Sigmoid colon (tissue), 7 donors: Measurements from ENCODE around the gene TCP11. TPM values are rescaled to one million over a fixed set of nuclear protein-coding genes. Genes with fewer than 3 reads are reported as not detected.

Experiments
- DNase-seq: peaks from one replicate; pipeline ENCODE4 v3.0.0-alpha.2; 2019
- H3K27ac ChIP-seq, 4 donors: fragments of 200-600 bp; sonication (generic); one replicate each; pipeline ENCODE4 v1.5.1; 2016 to 2019; ENCODE audit warnings: mild to moderate bottlenecking in 1 of 4
- H3K27me3 ChIP-seq, 3 donors: fragments of 200-600 bp; sonication (generic); one replicate each; pipeline ENCODE4 v1.5.1; 2019; ENCODE audit warnings: mild to moderate bottlenecking in 1 of 3
- H3K36me3 ChIP-seq, 4 donors: fragments of 200-600 bp; sonication (generic); one replicate each; pipeline ENCODE4 v1.5.1; 2016 to 2019
- H3K4me1 ChIP-seq, 4 donors: fragments of 200-600 bp; sonication (generic); one replicate each; pipeline ENCODE4 v1.5.1; 2017 to 2019
- H3K4me3 ChIP-seq, 4 donors: fragments of 200-600 bp; sonication (generic); one replicate each; pipeline ENCODE4 v1.5.1; 2017 to 2019; ENCODE audit warnings: mild to moderate bottlenecking in 2 of 4, moderate library complexity in 1 of 4
- H3K9me3 ChIP-seq, 4 donors: fragments of 200-600 bp in 3 of 4; sonication (generic) in 3 of 4; one replicate each; pipeline versions ENCODE4 v1.5.1 to v1.6.1; 2013 to 2019
- EP300 ChIP-seq, 4 donors: sonication (generic); formaldehyde crosslinking; IDR thresholded peaks; one replicate each; pipeline ENCODE4 v1.6.1; 2017; ENCODE audit warnings: antibody characterized with exemption in 4 of 4
- POLR2A ChIP-seq, 2 donors: fragments of 450-650 bp; IDR thresholded peaks; one replicate each; pipeline ENCODE4 v1.6.1; 2016; ENCODE audit warnings: antibody characterized with exemption in 2 of 2, mild to moderate bottlenecking in 2 of 2, moderate library complexity in 2 of 2
- POLR2AphosphoS5 ChIP-seq, 4 donors: sonication (generic); formaldehyde crosslinking; IDR thresholded peaks; one replicate each; pipeline ENCODE4 v1.6.1; 2017; ENCODE audit warnings: antibody characterized with exemption in 4 of 4
- WGBS, 2 donors: extraction: QIAGEN DNeasy Blood & Tissue Kit; methylation state at CpG; one replicate each; pipeline ENCODE4 v1.1.7; 2013; 5-methylcytosine and 5-hydroxymethylcytosine counted together
- intact Hi-C: fragments of 100-400 bp; cut with DNase I; formaldehyde crosslinking; loops from one replicate; pipeline ENCODE4 v1.15.1; 2023
- polyA plus RNA-seq, 3 donors: library from polyadenylated mRNA; stranded (reverse); fragments of 200-250 nt; gene quantifications; one replicate each; pipeline ENCODE4 v1.2.3, GENCODE V29; 2013
- total RNA-seq, 4 donors: library from RNA; depleted of rRNA; stranded (reverse); fragments of >200 nt; gene quantifications; one replicate each; pipeline ENCODE4 v1.1.0, GENCODE V29; 2016
- TF ChIP-seq, protein P1 (sequence below), 4 experiments: fragments of 450-650 bp in 3 of 4; fragments of 200-600 bp in 1 of 4; IDR thresholded peaks; one replicate each; pipeline ENCODE4 v1.5.1; 2016 to 2019; ENCODE audit warnings: antibody characterized with exemption in 4 of 4, mild to moderate bottlenecking in 3 of 4, moderate library complexity in 2 of 4
- donor health status: healthy with polysubstance abuse.
- donor health status: Bipolar disorder and iron deficiency.
- donor health status: healthy.

Gene TCP11
- total and polyA plus RNA-seq, 7 donors: 0.66 TPM; not detected in 6

DNA sequence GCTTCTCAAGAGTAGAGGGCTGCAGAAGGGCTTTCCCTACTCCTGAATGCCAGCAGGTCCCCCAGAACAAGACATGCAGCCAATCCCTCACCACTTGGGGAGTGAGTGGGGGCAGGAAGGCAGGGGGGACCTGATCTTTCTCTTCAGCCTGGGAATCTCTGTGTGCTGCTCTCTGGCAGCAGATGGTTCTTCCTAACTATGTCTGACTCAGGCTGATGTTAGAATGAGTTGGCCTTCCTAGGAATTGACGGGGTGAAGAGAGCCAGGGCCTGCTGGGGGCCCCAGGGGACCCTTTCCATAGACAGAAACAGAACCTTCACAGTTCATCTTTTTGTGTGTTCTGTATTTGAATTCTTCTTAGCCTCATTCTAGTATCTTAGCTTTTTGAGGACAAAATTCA, 29.0 kb upstream of the TCP11 start:
- H3K36me3 ChIP-seq: no peaks in the 10 kb centered on the region
- no peak for DNase-seq
- no peaks in the 10 kb centered on the region for H3K9me3 ChIP-seq
- no peak for TF ChIP-seq POLR2AphosphoS5 (IDR thresholded peaks at IDR 0.05)
- TF ChIP-seq, protein P1, sequence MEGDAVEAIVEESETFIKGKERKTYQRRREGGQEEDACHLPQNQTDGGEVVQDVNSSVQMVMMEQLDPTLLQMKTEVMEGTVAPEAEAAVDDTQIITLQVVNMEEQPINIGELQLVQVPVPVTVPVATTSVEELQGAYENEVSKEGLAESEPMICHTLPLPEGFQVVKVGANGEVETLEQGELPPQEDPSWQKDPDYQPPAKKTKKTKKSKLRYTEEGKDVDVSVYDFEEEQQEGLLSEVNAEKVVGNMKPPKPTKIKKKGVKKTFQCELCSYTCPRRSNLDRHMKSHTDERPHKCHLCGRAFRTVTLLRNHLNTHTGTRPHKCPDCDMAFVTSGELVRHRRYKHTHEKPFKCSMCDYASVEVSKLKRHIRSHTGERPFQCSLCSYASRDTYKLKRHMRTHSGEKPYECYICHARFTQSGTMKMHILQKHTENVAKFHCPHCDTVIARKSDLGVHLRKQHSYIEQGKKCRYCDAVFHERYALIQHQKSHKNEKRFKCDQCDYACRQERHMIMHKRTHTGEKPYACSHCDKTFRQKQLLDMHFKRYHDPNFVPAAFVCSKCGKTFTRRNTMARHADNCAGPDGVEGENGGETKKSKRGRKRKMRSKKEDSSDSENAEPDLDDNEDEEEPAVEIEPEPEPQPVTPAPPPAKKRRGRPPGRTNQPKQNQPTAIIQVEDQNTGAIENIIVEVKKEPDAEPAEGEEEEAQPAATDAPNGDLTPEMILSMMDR (IDR thresholded peaks at IDR 0.05): no peak
- no peak for TF ChIP-seq POLR2A (IDR thresholded peaks at IDR 0.05)
- TF ChIP-seq EP300 (IDR thresholded peaks at IDR 0.05): no peak
- no peaks in the 10 kb centered on the region for H3K4me1 ChIP-seq
- intact Hi-C loops: no loop called here
- no peak overlapping the region for H3K27ac ChIP-seq
- 88 to 89% methylated on average over 1 of the region's 1 CpG for WGBS, 2 donors
- peaks cover 0 to 2% (median 0%) of the 10 kb centered on the region in 3 donors for H3K27me3 ChIP-seq
- no peak overlapping the region for H3K4me3 ChIP-seq

DNA sequence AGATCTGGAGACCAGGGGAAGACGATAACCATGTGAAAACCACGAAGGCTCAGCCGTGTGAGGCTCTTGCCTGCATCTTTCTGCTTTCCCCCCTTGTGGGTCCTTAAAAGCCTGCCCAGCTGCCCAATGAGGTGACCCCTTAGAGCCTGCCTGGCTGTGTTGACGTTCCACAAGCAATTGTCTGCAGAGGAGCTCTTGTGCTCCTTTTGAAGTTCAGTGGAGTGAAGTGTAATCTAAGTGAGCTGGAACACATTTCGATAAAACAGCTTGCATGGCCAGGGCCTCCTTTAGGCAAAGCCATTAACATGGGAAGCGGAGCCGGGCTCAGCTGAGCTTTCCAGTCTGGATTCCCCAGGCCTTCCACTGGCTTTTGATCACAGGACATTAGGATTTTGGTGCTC, 27.3 kb upstream of the TCP11 start:
- Histone ChIP-seq H3K36me3 (no peaks in the 10 kb centered on the region), H3K4me1 (no peaks in the 10 kb centered on the region), H3K27me3 (peaks cover 0 to 2% (median 0%) of the 10 kb centered on the region in 3 donors), H3K4me3 (no peak overlapping the region), H3K27ac (no peak overlapping the region), H3K9me3 (no peaks in the 10 kb centered on the region)
- TF ChIP-seq EP300 (IDR thresholded peaks at IDR 0.05) (no peak), POLR2AphosphoS5 (IDR thresholded peaks at IDR 0.05) (no peak), POLR2A (IDR thresholded peaks at IDR 0.05) (no peak)
- TF ChIP-seq, protein P1 (IDR thresholded peaks at IDR 0.05): no peak
- DNase-seq: no peak
- 86 to 92% methylated on average over 7 of the region's 7 CpGs for WGBS, 2 donors
- intact Hi-C loops: no loop called here

DNA sequence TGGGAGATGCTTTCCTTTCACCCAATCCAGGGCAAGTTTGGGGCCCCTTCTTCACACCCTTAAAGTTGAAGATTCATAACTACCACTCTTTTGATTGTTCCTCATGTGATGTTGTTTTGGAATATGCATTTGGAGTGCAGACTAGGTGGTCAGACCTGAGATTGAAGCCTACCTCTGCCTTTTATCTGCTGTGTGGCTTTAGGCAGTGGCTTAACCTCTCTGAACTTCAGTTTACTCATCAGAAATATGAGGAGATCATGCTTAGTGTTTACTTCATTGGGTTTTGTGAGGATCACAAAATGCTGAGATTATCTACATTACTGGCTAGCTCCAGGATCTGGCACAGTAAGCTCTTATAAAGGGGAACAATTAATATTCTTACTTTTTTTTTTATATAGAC, 26.4 kb upstream of the TCP11 start:
- peaks cover 0 to 2% (median 0%) of the 10 kb centered on the region in 3 donors for H3K27me3 ChIP-seq
- intact Hi-C loops: no loop called here
- H3K27ac ChIP-seq: no peak overlapping the region
- TF ChIP-seq, protein P1 (IDR thresholded peaks at IDR 0.05): no peak
- TF ChIP-seq POLR2AphosphoS5 (IDR thresholded peaks at IDR 0.05): no peak
- no peak for TF ChIP-seq POLR2A (IDR thresholded peaks at IDR 0.05)
- no peak for TF ChIP-seq EP300 (IDR thresholded peaks at IDR 0.05)
- H3K4me1 ChIP-seq: no peaks in the 10 kb centered on the region
- H3K9me3 ChIP-seq: no peaks in the 10 kb centered on the region
- H3K4me3 ChIP-seq: no peak overlapping the region
- H3K36me3 ChIP-seq: no peaks in the 10 kb centered on the region
- no peak for DNase-seq

DNA sequence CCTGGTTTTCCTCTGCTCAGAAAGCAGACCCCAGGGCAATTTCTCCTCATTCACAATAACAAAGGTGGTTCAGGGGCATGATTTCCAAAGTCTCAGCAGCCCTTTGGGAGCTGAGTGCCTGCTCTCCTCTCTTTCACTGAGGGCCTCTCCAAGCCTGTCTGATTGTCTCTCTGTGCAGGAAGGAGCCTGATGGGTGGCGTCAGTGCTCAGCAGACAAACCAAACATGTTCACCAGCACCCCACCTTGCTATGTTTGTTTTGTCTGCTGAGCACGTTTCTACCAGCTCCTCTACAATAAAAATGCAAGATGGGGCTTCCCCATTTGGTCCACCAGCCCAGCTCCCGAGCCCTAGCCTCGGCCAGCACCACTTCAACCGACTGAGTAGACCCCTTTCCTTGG, 25.4 kb upstream of the TCP11 start:
- H3K9me3 ChIP-seq: no peaks in the 10 kb centered on the region
- no peaks in the 10 kb centered on the region for H3K36me3 ChIP-seq
- intact Hi-C loops: no loop called here
- DNase-seq: no peak
- no peak overlapping the region for H3K4me3 ChIP-seq
- TF ChIP-seq, protein P1 (IDR thresholded peaks at IDR 0.05): no peak
- TF ChIP-seq POLR2A (IDR thresholded peaks at IDR 0.05) (no peak), EP300 (IDR thresholded peaks at IDR 0.05) (no peak), POLR2AphosphoS5 (IDR thresholded peaks at IDR 0.05) (no peak)
- H3K4me1 ChIP-seq: no peaks in the 10 kb centered on the region
- 16 to 67% methylated on average over 5 of the region's 5 CpGs for WGBS, 2 donors
- peaks cover 0 to under 1% (median 0%) of the 10 kb centered on the region in 3 donors for H3K27me3 ChIP-seq
- no peak overlapping the region for H3K27ac ChIP-seq

DNA sequence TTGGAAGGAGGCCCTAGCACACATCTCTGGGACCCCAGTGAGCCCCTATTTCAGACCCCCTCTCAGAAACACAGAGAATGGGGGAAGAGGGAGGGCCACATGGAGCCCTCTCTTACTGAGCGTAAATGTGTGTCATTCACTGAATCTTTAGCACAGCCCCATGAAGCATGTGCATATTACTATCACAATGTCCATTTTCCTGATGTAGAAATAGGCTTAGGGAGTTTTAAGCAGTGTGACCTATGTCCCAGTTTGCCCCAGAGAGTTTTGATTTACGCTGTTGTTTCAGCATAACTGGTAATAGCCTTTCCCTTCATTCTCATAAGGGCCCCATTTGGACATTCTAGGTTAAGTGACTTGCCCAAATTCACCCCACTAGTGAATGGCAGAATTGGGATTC, 25.0 kb upstream of the TCP11 start:
- 38 to 76% methylated on average over 2 of the region's 2 CpGs for WGBS, 2 donors

More for the DNA sequence above, 25.0 kb upstream of the TCP11 start:
- no peaks in the 10 kb centered on the region for H3K36me3 ChIP-seq
- H3K27me3 ChIP-seq: no peaks in the 10 kb centered on the region
- no peak overlapping the region for H3K4me3 ChIP-seq
- no peak for DNase-seq
- TF ChIP-seq EP300 (IDR thresholded peaks at IDR 0.05): no peak
- TF ChIP-seq POLR2AphosphoS5 (IDR thresholded peaks at IDR 0.05): no peak
- no peak for TF ChIP-seq POLR2A (IDR thresholded peaks at IDR 0.05)
- TF ChIP-seq, protein P1 (IDR thresholded peaks at IDR 0.05): no peak
- H3K4me1 ChIP-seq: no peaks in the 10 kb centered on the region
- no peak overlapping the region for H3K27ac ChIP-seq
- intact Hi-C loops: no loop called here
- H3K9me3 ChIP-seq: no peaks in the 10 kb centered on the region
